GM10248 (cell line): ENCODE results near the gene CKAP2.

Experiments used
- CTCF ChIA-PET: fragments of 300-600 bp; sonication (Branson Sonifier 250); formaldehyde crosslinking; extraction: SDS; loops from one replicate; lab custom pipeline; 2021; ENCODE audit warnings: antibody characterized with exemption; lab: Yijun Ruan, JAX
- POLR2A ChIA-PET: fragments of 350-650 bp; sonication (Branson Sonifier 250); formaldehyde crosslinking; extraction: SDS; loops from one replicate; lab custom pipeline; 2020; ENCODE audit warnings: antibody characterized with exemption; lab: Yijun Ruan, JAX
- DNase-seq: peaks from one replicate; pipeline ENCODE4 v3.0.0; 2012; ENCODE audit errors: extremely low spot score
- TF ChIP-seq, protein P1 (sequence below): IDR thresholded peaks from 2 replicates; pipeline ENCODE4 v1.5.1; 2012; ENCODE audit warnings: mild to moderate bottlenecking, low read depth; ENCODE audit errors: extremely low read depth, missing control alignments, control extremely low read depth

Gene CKAP2

GRCh38 chr13:52446265-52446664 lies 9.0 kb upstream of the CKAP2 start:
- ChIA-PET POLR2A (no interaction called here), CTCF (no interaction called here)
- TF ChIP-seq, protein P1, sequence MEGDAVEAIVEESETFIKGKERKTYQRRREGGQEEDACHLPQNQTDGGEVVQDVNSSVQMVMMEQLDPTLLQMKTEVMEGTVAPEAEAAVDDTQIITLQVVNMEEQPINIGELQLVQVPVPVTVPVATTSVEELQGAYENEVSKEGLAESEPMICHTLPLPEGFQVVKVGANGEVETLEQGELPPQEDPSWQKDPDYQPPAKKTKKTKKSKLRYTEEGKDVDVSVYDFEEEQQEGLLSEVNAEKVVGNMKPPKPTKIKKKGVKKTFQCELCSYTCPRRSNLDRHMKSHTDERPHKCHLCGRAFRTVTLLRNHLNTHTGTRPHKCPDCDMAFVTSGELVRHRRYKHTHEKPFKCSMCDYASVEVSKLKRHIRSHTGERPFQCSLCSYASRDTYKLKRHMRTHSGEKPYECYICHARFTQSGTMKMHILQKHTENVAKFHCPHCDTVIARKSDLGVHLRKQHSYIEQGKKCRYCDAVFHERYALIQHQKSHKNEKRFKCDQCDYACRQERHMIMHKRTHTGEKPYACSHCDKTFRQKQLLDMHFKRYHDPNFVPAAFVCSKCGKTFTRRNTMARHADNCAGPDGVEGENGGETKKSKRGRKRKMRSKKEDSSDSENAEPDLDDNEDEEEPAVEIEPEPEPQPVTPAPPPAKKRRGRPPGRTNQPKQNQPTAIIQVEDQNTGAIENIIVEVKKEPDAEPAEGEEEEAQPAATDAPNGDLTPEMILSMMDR = no peak
- no peak for DNase-seq

DNA sequence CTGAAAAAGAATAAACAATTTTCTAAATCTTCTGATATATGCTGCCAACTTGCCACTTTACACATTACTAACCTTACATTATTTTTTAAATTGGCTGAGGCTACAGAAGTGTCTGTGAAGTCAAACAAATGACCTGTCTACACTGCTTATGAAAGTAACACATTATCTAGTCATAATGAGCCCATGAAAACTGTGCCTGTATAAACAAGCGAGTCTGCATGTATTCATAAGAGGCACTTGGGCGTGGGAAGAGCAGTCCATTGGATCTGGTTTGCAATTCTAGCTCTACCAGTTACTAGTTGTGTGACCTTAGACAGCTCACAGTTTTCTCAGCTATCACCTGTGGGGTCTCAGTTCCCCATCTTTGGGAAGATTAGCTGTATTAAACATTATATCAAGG lies 7.9 kb upstream of the CKAP2 start:
- DNase-seq = no peak
- CTCF ChIA-PET = interaction anchor here (0.6 to 4.5 kb wide), 6 partner anchors 8 to 632 kb away, joined by 3 to 91 read pairs (median 4); no protein-coding TSS in a partner anchor
- TF ChIP-seq, protein P1 = no peak
- POLR2A ChIA-PET = interaction anchor here (1.0 kb wide), 1 partner anchor 994 kb away, joined by 3 read pairs; no protein-coding TSS in a partner anchor

- TF ChIP-seq, protein P1 = no peak
- ChIA-PET CTCF (interaction anchor here (0.6 to 4.5 kb wide), 10 partner anchors 9 to 632 kb away, joined by 3 to 91 read pairs (median 3); no protein-coding TSS in a partner anchor), POLR2A (interaction anchor here (1.0 kb wide), 1 partner anchor 995 kb away, joined by 3 read pairs; no protein-coding TSS in a partner anchor)
- DNase-seq = no peak
These were observed 7.3 kb upstream of the CKAP2 start for GRCh38 chr13:52447815-52448552.

DNA sequence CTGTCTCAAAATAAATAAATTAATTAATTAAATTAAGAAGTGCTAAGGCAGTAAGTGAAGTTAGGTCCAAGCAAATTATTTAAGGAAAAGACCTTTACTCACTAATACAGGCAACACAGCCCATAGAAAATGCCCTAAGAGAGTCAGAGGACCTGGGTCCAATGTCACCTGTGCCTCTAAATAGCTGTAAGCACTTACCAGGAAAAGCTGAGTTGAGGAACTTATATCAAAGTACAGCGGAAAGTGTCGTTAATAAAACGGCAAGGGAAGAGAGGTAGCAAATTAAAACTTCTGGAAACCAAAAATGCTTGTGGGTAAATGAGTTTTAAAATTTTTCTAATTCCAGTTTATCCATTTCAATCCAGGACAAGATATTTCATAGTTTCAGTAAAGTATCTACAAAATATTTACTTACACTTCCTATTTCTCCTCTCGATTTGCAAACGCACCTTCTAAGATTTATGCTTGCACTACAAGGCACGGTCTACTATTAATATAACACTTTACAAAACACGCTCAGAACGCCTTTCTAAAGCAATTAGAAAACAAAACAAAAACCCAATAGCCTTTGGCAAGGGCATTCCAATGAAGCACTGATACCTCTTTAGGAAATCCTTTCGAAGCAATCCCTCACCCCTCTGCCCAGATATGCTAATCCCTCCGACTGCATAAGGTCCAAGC lies 5.8 kb upstream of the CKAP2 start:
- ChIA-PET CTCF (interaction anchor here (0.6 to 4.5 kb wide), 28 partner anchors 10 to 635 kb away, joined by 3 to 91 read pairs (median 6); no protein-coding TSS in a partner anchor), POLR2A (no interaction called here)
- DNase-seq = no peak
- TF ChIP-seq, protein P1 = no peak

- CTCF ChIA-PET = interaction anchor here (0.6 to 4.5 kb wide), 71 partner anchors 9 to 1030 kb away, joined by 3 to 91 read pairs (median 4); partner anchors contain the start of genes ALG11 and UTP14C
- peak; percentile 91 for DNase-seq
- TF ChIP-seq, protein P1 = peak; percentile 96
- POLR2A ChIA-PET = interaction anchor here (0.7 kb wide), 1 partner anchor 454 kb away, joined by 3 read pairs; no protein-coding TSS in a partner anchor
These were observed 5.1 kb upstream of the CKAP2 start, which contains the start of gene VPS36 for GRCh38 chr13:52450012-52450792. VPS36 (minus strand) TSS chr13:52450634; CDS start chr13:52450594, 40 bp downstream.
